ENCODE results near the gene NAB1. TPM values are rescaled to one million over a fixed set of nuclear protein-coding genes. Genes with fewer than 3 reads are reported as not detected.

NAB1 gene
- total and polyA plus RNA-seq, 4 donors, result 5.8 to 31.0 (median 18.7) TPM

DNA sequence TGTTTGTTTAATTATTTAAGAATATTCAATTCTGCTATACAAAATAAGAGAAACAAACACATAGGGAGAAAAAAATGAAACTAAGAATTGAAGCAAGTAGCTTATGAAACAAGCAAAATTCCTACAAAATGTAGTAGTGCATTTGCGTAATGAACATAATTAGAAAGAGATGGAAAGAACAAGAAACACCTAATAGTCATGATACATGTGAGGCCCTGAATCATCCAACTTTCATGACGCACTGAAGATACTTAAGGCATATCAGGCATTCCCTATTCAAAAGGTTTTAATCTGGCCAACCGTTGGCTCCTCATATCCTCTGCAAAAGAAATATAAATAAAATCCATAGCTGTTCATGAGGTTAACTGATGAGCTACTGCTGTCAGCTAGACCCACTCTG, 14.5 kb upstream of the NAB1 start:
- WGBS, result 92% methylated on average over 3 of the region's 3 CpGs
- Histone ChIP-seq H3K9ac (ENCODE audit: low read depth in 1 of 2, low read length in 2 of 2) (no peak overlapping the region), H3K9me3 (ENCODE audit: control insufficient read depth in 4 of 4, low read length in 3 of 4) (no peaks in the 10 kb centered on the region), H3K27ac (ENCODE audit: low read depth in 1 of 2, low read length in 2 of 2) (no peak overlapping the region), H3K4me3 (ENCODE audit: low read depth in 1 of 3, low read length in 3 of 3) (no peak overlapping the region), H3K36me3 (ENCODE audit: control insufficient read depth in 4 of 4, insufficient read depth in 3 of 4, low read depth in 1 of 4, low read length in 3 of 4) (no peaks in the 10 kb centered on the region), H3K4me1 (ENCODE audit: control insufficient read depth in 4 of 4, insufficient read depth in 4 of 4, low read length in 3 of 4) (peaks cover 0 to 5% (median 2%) of the 10 kb centered on the region in 4 donors), H3K27me3 (ENCODE audit: control insufficient read depth in 4 of 4, insufficient read depth in 4 of 4, low read length in 3 of 4) (no peaks in the 10 kb centered on the region)
- no peak for DNase-seq (ENCODE audit: low spot score)
- TF ChIP-seq YY1 (IDR thresholded peaks at IDR 0.05) (no peak), TAF1 (conservative IDR thresholded peaks at IDR 0.05) (no peak), NR2F2 (IDR thresholded peaks at IDR 0.05) (no peak), JUND (IDR thresholded peaks at IDR 0.05) (no peak), RXRA (IDR thresholded peaks at IDR 0.05) (no peak), HNF4A (conservative IDR thresholded peaks at IDR 0.05) (no peak), FOXA2 (IDR thresholded peaks at IDR 0.05) (no peak), EGR1 (IDR thresholded peaks at IDR 0.05; ENCODE audit: low read depth in 2 of 2) (no peak), SP1 (IDR thresholded peaks at IDR 0.05) (no peak)
- TF ChIP-seq, protein P1, sequence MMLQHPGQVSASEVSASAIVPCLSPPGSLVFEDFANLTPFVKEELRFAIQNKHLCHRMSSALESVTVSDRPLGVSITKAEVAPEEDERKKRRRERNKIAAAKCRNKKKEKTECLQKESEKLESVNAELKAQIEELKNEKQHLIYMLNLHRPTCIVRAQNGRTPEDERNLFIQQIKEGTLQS (IDR thresholded peaks at IDR 0.05), result no peak
- TF ChIP-seq, protein P2, sequence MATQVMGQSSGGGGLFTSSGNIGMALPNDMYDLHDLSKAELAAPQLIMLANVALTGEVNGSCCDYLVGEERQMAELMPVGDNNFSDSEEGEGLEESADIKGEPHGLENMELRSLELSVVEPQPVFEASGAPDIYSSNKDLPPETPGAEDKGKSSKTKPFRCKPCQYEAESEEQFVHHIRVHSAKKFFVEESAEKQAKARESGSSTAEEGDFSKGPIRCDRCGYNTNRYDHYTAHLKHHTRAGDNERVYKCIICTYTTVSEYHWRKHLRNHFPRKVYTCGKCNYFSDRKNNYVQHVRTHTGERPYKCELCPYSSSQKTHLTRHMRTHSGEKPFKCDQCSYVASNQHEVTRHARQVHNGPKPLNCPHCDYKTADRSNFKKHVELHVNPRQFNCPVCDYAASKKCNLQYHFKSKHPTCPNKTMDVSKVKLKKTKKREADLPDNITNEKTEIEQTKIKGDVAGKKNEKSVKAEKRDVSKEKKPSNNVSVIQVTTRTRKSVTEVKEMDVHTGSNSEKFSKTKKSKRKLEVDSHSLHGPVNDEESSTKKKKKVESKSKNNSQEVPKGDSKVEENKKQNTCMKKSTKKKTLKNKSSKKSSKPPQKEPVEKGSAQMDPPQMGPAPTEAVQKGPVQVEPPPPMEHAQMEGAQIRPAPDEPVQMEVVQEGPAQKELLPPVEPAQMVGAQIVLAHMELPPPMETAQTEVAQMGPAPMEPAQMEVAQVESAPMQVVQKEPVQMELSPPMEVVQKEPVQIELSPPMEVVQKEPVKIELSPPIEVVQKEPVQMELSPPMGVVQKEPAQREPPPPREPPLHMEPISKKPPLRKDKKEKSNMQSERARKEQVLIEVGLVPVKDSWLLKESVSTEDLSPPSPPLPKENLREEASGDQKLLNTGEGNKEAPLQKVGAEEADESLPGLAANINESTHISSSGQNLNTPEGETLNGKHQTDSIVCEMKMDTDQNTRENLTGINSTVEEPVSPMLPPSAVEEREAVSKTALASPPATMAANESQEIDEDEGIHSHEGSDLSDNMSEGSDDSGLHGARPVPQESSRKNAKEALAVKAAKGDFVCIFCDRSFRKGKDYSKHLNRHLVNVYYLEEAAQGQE (IDR thresholded peaks at IDR 0.05), result no peak

DNA sequence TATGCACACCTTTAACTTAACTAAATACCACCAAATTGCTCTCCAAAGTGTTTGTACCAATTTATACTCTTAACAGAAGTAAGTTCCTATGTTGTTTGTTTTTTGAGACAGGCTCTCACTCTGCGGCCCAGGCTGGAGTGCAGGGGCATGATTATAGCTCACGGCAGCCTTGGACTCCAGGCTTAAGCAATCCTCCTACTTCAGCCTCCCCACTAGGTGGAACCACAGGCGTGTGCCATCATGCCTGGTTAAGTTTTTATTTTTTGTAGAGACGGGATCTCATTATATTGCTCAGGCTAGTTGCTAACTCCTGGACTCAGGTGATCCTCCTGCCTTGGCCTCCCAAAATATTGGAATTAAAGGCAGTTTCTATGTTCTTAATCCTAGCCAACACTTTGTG, 13.1 kb upstream of the NAB1 start:
- TF ChIP-seq NR2F2 (IDR thresholded peaks at IDR 0.05), result no peak
- H3K9ac ChIP-seq (ENCODE audit: low read depth in 1 of 2, low read length in 2 of 2), result no peak overlapping the region
- H3K4me1 ChIP-seq (ENCODE audit: control insufficient read depth in 4 of 4, insufficient read depth in 4 of 4, low read length in 3 of 4), result peaks cover 0 to 10% (median 2%) of the 10 kb centered on the region in 4 donors
- H3K36me3 ChIP-seq (ENCODE audit: control insufficient read depth in 4 of 4, insufficient read depth in 3 of 4, low read depth in 1 of 4, low read length in 3 of 4), result no peaks in the 10 kb centered on the region
- H3K27me3 ChIP-seq (ENCODE audit: control insufficient read depth in 4 of 4, insufficient read depth in 4 of 4, low read length in 3 of 4), result no peaks in the 10 kb centered on the region
- no peak overlapping the region for H3K27ac ChIP-seq (ENCODE audit: low read depth in 1 of 2, low read length in 2 of 2)
- no peak overlapping the region for H3K4me3 ChIP-seq (ENCODE audit: low read depth in 1 of 3, low read length in 3 of 3)
- WGBS, result 96% methylated on average over 4 of the region's 4 CpGs
- no peaks in the 10 kb centered on the region for H3K9me3 ChIP-seq (ENCODE audit: control insufficient read depth in 4 of 4, low read length in 3 of 4)
- no peak for DNase-seq (ENCODE audit: low spot score)

GRCh38 chr2:190636361-190636760, 12.5 kb upstream of the NAB1 start:
- DNase-seq (ENCODE audit: low spot score), result no peak
- 88% methylated on average over 3 of the region's 3 CpGs for WGBS
- TF ChIP-seq, protein P1 (IDR thresholded peaks at IDR 0.05), result no peak
- TF ChIP-seq HNF4A (conservative IDR thresholded peaks at IDR 0.05) (no peak), RXRA (IDR thresholded peaks at IDR 0.05) (no peak), TAF1 (conservative IDR thresholded peaks at IDR 0.05) (no peak), EGR1 (IDR thresholded peaks at IDR 0.05; ENCODE audit: low read depth in 2 of 2) (no peak), JUND (IDR thresholded peaks at IDR 0.05) (no peak), FOXA2 (IDR thresholded peaks at IDR 0.05) (no peak), NR2F2 (IDR thresholded peaks at IDR 0.05) (no peak), SP1 (IDR thresholded peaks at IDR 0.05) (no peak), RAD21 (IDR thresholded peaks at IDR 0.05) (no peak)
- TF ChIP-seq, protein P3, sequence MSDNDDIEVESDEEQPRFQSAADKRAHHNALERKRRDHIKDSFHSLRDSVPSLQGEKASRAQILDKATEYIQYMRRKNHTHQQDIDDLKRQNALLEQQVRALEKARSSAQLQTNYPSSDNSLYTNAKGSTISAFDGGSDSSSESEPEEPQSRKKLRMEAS (IDR thresholded peaks at IDR 0.05), result no peak
- TF ChIP-seq, protein P4, sequence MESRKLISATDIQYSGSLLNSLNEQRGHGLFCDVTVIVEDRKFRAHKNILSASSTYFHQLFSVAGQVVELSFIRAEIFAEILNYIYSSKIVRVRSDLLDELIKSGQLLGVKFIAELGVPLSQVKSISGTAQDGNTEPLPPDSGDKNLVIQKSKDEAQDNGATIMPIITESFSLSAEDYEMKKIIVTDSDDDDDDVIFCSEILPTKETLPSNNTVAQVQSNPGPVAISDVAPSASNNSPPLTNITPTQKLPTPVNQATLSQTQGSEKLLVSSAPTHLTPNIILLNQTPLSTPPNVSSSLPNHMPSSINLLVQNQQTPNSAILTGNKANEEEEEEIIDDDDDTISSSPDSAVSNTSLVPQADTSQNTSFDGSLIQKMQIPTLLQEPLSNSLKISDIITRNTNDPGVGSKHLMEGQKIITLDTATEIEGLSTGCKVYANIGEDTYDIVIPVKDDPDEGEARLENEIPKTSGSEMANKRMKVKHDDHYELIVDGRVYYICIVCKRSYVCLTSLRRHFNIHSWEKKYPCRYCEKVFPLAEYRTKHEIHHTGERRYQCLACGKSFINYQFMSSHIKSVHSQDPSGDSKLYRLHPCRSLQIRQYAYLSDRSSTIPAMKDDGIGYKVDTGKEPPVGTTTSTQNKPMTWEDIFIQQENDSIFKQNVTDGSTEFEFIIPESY (IDR thresholded peaks at IDR 0.05), result no peak
- TF ChIP-seq, protein P2 (IDR thresholded peaks at IDR 0.05), result no peak
- TF ChIP-seq, protein P5, sequence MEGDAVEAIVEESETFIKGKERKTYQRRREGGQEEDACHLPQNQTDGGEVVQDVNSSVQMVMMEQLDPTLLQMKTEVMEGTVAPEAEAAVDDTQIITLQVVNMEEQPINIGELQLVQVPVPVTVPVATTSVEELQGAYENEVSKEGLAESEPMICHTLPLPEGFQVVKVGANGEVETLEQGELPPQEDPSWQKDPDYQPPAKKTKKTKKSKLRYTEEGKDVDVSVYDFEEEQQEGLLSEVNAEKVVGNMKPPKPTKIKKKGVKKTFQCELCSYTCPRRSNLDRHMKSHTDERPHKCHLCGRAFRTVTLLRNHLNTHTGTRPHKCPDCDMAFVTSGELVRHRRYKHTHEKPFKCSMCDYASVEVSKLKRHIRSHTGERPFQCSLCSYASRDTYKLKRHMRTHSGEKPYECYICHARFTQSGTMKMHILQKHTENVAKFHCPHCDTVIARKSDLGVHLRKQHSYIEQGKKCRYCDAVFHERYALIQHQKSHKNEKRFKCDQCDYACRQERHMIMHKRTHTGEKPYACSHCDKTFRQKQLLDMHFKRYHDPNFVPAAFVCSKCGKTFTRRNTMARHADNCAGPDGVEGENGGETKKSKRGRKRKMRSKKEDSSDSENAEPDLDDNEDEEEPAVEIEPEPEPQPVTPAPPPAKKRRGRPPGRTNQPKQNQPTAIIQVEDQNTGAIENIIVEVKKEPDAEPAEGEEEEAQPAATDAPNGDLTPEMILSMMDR (IDR thresholded peaks at IDR 0.05; ENCODE audit: low read depth, low read length, missing input control), result no peak

More at GRCh38 chr2:190636361-190636760, 12.5 kb upstream of the NAB1 start:
- H3K9ac ChIP-seq (ENCODE audit: low read depth in 1 of 2, low read length in 2 of 2), result no peak overlapping the region
- H3K27me3 ChIP-seq (ENCODE audit: control insufficient read depth in 4 of 4, insufficient read depth in 4 of 4, low read length in 3 of 4), result no peaks in the 10 kb centered on the region
- peaks cover 0 to 10% (median 2%) of the 10 kb centered on the region in 4 donors for H3K4me1 ChIP-seq (ENCODE audit: control insufficient read depth in 4 of 4, insufficient read depth in 4 of 4, low read length in 3 of 4)
- H3K9me3 ChIP-seq (ENCODE audit: control insufficient read depth in 4 of 4, low read length in 3 of 4), result no peaks in the 10 kb centered on the region
- no peak overlapping the region for H3K4me3 ChIP-seq (ENCODE audit: low read depth in 1 of 3, low read length in 3 of 3)
- H3K36me3 ChIP-seq (ENCODE audit: control insufficient read depth in 4 of 4, insufficient read depth in 3 of 4, low read depth in 1 of 4, low read length in 3 of 4), result no peaks in the 10 kb centered on the region
- H3K27ac ChIP-seq (ENCODE audit: low read depth in 1 of 2, low read length in 2 of 2), result no peak overlapping the region

All from liver (tissue), 9 donors.